Lower leg skin (tissue), 4 donors: ENCODE data around the gene FASTK. TPM values are rescaled to one million over a fixed set of nuclear protein-coding genes. Genes with fewer than 3 reads are reported as not detected.

Experiments
- DNase-seq, 2 donors: peaks; one replicate each; pipeline ENCODE4 v3.0.0-alpha.2; 2019; ENCODE audit warnings: low spot score in 2 of 2
- H3K4me3 ChIP-seq: fragments of 200-600 bp; sonication (generic); 2 replicates; pipeline ENCODE4 v1.5.1; 2017; ENCODE audit warnings: mild to moderate bottlenecking, low read depth; ENCODE audit not compliant: poor library complexity, severe bottlenecking
- CTCF ChIP-seq, 3 donors: fragments of 450-650 bp; IDR thresholded peaks; one replicate each; pipeline ENCODE4 v1.5.1; 2016; ENCODE audit warnings: antibody characterized with exemption in 3 of 3, mild to moderate bottlenecking in 3 of 3, moderate library complexity in 2 of 3
- POLR2A ChIP-seq, 2 donors: fragments of 450-650 bp; IDR thresholded peaks; one replicate each; pipeline ENCODE4 v1.6.1; 2016 to 2017; ENCODE audit warnings: antibody characterized with exemption in 2 of 2, mild to moderate bottlenecking in 1 of 2, moderate library complexity in 1 of 2
- WGBS, 2 donors: methylation state at CpG; one replicate each; pipeline ENCODE4 v1.1.5; 2018; 5-methylcytosine and 5-hydroxymethylcytosine counted together
- intact Hi-C: fragments of 100-400 bp; cut with DNase I; formaldehyde crosslinking; loops from one replicate; pipeline ENCODE4 v1.15.0; 2023; ENCODE audit warnings: low total_unique reads
- total RNA-seq, 4 donors: library from RNA; depleted of rRNA; stranded (reverse); fragments of >200 nt; gene quantifications; one replicate each; pipeline ENCODE4 v1.1.0, GENCODE V29; 2016

FASTK gene
- total RNA-seq, 4 donors from 2014 or later = 47.4 to 80.7 (median 69.0) TPM

DNA sequence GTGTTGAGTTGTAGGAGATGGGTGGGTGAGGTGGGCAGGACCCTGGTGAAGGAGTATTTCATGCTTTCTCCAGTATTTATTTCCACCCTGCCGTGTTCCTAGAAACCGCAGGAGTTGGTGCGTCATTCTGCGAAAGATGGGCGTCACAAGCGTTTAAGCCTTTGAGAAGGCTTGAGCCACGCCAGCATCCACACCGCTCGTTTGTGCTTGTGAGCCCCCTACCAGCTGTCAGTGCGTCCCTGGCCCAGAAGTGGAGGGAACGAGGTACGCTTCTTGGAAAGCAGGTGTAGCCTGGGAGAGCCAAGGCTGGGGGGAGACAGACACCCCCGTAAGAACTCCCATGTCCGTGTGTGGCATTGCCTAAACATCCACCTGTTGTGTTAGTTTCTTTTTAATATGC lies 11.4 kb upstream of the FASTK start:
- intact Hi-C loops = no loop called here
- no peak for DNase-seq
- 88 to 90% methylated on average over 14 of the region's 14 CpGs for WGBS, 2 donors
- no peak overlapping the region for H3K4me3 ChIP-seq
- TF ChIP-seq CTCF (IDR thresholded peaks at IDR 0.05) = no peak
- no peak for TF ChIP-seq POLR2A (IDR thresholded peaks at IDR 0.05)

DNA sequence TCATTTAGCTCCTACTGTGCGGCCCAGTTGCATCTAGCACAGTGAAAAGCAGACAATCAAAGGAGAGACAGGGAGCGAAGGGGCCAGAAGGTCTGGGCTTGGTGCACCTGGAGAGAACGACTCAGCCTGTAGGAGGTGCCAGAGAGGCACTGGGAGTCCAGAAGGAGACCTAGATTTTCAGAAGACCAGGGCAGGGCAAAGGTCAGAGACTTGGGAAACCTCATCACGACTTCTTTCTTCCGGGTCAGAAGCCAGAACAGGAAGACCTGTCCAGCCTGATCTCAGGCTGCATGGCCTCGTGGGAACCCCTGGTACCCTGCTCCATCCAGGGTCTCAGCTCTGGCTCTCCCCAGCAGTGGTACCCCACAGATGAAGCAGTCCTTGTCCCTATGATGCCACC lies 10.8 kb upstream of the FASTK start:
- no peak overlapping the region for H3K4me3 ChIP-seq
- intact Hi-C loops = no loop called here
- DNase-seq = no peak
- no peak for TF ChIP-seq CTCF (IDR thresholded peaks at IDR 0.05)
- no peak for TF ChIP-seq POLR2A (IDR thresholded peaks at IDR 0.05)
- WGBS, 2 donors = 56 to 58% methylated on average over 6 of the region's 6 CpGs

DNA sequence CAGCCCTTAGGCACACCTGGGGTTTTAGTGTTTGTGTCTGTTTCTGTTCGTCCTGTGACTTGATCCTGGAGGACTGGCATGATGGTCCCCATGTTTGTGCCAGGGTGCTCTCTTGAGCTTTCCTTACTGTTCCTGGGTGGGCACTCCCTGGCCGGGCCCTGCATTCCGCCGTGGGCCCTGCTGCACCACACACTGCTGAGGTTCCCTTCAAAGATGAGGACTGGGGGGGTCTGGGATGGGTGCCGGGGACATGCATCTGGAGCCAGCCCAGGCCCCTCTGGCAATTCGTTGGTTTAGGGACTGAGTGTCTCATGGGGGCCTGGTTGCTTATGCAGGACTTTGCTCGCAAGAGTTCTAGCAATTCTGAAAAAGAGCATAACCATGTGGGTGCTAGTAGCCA lies 10.4 kb upstream of the FASTK start:
- no peak for DNase-seq
- intact Hi-C loops = no loop called here
- 90 to 92% methylated on average over 7 of the region's 7 CpGs for WGBS, 2 donors

DNA sequence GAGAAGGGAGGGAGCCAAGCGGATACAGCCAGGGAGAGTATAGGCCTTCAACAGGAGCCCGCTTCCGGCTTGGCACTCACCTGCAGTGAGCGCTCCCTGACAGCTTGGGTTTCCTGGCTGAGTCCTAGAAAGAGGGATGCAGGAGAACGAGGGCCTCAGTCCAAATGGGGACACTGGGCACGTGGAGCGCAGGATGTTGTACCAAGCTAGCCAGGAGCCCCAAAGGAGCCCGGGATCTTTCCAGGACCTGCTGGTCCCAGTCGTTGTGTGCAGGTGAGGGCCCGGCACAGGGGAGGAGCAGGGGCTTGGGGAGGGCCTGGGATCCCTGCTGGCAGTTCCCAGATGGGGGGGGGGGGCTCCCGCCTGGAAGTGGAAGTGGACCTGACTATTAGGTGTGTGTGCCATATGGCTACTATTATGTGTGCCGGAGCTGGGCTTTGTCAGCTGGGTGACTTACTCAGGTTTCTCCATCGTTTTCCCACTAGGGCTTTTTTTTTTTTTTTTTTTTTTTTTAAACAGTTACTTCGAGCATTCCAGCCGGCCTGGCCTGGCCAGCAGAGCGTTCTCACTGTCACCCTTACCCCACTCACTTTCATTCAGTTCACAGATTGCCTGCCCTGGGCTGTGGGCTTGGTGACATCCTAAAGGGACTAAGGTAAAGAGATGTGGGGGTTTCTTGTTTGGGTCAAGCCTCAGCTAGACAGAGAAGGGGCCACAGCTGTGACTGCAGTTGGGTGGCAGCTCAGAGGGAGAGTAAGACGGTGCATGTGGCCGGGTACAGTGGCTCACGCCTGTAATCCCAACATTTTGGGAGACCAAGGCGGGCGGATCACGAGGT lies 9.5 kb upstream of the FASTK start:
- 72 to 76% methylated on average over 18 to 22 of the region's 22 CpGs for WGBS, 2 donors
- intact Hi-C loops = no loop called here
- TF ChIP-seq POLR2A (IDR thresholded peaks at IDR 0.05) = no peak
- TF ChIP-seq CTCF (IDR thresholded peaks at IDR 0.05) = no peak
- no peak for DNase-seq
- H3K4me3 ChIP-seq = no peak overlapping the region

More for the DNA sequence above, 10.4 kb upstream of the FASTK start:
- TF ChIP-seq POLR2A (IDR thresholded peaks at IDR 0.05) (no peak), CTCF (IDR thresholded peaks at IDR 0.05) (no peak)
- no peak overlapping the region for H3K4me3 ChIP-seq

- 10 to 12% methylated on average over 30 of the region's 30 CpGs for WGBS, 2 donors
- intact Hi-C loops = no loop called here
- peak; percentile 86 to 97 for DNase-seq
- no peak overlapping the region for H3K4me3 ChIP-seq
- TF ChIP-seq CTCF (IDR thresholded peaks at IDR 0.05) (no peak), POLR2A (IDR thresholded peaks at IDR 0.05) (no peak)
These were observed 8.5 kb upstream of the FASTK start for GRCh38 chr7:151088856-151089699.
